Measurements from ENCODE around the gene SELP. TPM values are rescaled to one million over a fixed set of nuclear protein-coding genes. Genes with fewer than 3 reads are reported as not detected.

SELP gene
- total and polyA plus RNA-seq, 2 of the 8 experiments (the other 6 are each of a cell fraction or from before 2014, with no cell fraction given) = not detected

DNA sequence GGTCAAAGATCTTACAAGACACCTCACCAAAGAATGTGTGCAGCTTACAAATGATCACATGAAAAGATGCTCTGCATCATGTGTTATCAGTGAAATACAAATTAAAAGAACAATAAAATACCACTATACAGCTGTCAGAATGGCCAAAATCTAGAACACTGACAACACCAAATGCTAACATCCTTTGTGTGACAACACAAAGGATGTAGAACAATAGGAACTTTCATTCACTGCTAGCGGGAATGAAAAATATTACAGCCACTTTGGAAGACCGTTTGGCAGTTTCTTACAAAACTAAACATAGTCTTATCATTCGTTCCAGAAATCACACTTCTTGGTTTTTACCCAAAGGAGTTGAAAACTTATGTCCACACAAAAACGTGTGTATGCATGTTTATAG, 20.6 kb upstream of the SELP start (continued):
- TF ChIP-seq, protein P1, sequence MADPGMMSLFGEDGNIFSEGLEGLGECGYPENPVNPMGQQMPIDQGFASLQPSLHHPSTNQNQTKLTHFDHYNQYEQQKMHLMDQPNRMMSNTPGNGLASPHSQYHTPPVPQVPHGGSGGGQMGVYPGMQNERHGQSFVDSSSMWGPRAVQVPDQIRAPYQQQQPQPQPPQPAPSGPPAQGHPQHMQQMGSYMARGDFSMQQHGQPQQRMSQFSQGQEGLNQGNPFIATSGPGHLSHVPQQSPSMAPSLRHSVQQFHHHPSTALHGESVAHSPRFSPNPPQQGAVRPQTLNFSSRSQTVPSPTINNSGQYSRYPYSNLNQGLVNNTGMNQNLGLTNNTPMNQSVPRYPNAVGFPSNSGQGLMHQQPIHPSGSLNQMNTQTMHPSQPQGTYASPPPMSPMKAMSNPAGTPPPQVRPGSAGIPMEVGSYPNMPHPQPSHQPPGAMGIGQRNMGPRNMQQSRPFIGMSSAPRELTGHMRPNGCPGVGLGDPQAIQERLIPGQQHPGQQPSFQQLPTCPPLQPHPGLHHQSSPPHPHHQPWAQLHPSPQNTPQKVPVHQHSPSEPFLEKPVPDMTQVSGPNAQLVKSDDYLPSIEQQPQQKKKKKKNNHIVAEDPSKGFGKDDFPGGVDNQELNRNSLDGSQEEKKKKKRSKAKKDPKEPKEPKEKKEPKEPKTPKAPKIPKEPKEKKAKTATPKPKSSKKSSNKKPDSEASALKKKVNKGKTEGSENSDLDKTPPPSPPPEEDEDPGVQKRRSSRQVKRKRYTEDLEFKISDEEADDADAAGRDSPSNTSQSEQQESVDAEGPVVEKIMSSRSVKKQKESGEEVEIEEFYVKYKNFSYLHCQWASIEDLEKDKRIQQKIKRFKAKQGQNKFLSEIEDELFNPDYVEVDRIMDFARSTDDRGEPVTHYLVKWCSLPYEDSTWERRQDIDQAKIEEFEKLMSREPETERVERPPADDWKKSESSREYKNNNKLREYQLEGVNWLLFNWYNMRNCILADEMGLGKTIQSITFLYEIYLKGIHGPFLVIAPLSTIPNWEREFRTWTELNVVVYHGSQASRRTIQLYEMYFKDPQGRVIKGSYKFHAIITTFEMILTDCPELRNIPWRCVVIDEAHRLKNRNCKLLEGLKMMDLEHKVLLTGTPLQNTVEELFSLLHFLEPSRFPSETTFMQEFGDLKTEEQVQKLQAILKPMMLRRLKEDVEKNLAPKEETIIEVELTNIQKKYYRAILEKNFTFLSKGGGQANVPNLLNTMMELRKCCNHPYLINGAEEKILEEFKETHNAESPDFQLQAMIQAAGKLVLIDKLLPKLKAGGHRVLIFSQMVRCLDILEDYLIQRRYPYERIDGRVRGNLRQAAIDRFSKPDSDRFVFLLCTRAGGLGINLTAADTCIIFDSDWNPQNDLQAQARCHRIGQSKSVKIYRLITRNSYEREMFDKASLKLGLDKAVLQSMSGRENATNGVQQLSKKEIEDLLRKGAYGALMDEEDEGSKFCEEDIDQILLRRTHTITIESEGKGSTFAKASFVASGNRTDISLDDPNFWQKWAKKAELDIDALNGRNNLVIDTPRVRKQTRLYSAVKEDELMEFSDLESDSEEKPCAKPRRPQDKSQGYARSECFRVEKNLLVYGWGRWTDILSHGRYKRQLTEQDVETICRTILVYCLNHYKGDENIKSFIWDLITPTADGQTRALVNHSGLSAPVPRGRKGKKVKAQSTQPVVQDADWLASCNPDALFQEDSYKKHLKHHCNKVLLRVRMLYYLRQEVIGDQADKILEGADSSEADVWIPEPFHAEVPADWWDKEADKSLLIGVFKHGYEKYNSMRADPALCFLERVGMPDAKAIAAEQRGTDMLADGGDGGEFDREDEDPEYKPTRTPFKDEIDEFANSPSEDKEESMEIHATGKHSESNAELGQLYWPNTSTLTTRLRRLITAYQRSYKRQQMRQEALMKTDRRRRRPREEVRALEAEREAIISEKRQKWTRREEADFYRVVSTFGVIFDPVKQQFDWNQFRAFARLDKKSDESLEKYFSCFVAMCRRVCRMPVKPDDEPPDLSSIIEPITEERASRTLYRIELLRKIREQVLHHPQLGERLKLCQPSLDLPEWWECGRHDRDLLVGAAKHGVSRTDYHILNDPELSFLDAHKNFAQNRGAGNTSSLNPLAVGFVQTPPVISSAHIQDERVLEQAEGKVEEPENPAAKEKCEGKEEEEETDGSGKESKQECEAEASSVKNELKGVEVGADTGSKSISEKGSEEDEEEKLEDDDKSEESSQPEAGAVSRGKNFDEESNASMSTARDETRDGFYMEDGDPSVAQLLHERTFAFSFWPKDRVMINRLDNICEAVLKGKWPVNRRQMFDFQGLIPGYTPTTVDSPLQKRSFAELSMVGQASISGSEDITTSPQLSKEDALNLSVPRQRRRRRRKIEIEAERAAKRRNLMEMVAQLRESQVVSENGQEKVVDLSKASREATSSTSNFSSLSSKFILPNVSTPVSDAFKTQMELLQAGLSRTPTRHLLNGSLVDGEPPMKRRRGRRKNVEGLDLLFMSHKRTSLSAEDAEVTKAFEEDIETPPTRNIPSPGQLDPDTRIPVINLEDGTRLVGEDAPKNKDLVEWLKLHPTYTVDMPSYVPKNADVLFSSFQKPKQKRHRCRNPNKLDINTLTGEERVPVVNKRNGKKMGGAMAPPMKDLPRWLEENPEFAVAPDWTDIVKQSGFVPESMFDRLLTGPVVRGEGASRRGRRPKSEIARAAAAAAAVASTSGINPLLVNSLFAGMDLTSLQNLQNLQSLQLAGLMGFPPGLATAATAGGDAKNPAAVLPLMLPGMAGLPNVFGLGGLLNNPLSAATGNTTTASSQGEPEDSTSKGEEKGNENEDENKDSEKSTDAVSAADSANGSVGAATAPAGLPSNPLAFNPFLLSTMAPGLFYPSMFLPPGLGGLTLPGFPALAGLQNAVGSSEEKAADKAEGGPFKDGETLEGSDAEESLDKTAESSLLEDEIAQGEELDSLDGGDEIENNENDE (IDR thresholded peaks at IDR 0.05; ENCODE audit: insufficient replicate concordance, low read length) = no peak
- TF ChIP-seq SRF (IDR thresholded peaks at IDR 0.05; ENCODE audit: low read depth, low read length) = no peak
- TF ChIP-seq POLR2AphosphoS5 (IDR thresholded peaks at IDR 0.05; ENCODE audit: low read depth, low read length) = no peak
- TF ChIP-seq SIX5 (IDR thresholded peaks at IDR 0.05; ENCODE audit: low read depth, low read length) = no peak
- no peak for TF ChIP-seq RBBP5 (IDR thresholded peaks at IDR 0.05; ENCODE audit: borderline replicate concordance, low read depth, low read length)
- TF ChIP-seq HDAC2 (IDR thresholded peaks at IDR 0.05; ENCODE audit: borderline replicate concordance in 1 of 2, low read depth in 2 of 2, low read length in 2 of 2) = no peak
- no peak for TF ChIP-seq BCL11A (IDR thresholded peaks at IDR 0.05; ENCODE audit: low read depth in 2 of 2, low read length in 2 of 2)
- TF ChIP-seq TAF1 (IDR thresholded peaks at IDR 0.05; ENCODE audit: low read depth, low read length) = no peak
